ENCODE results near the gene NANS. TPM values are rescaled to one million over a fixed set of nuclear protein-coding genes. Genes with fewer than 3 reads are reported as not detected.

The NANS gene
- total and polyA plus RNA-seq, 8 donors: 22.8 to 36.5 (median 30.5) TPM

- DNase-seq (no peak), FAIRE-seq (no peak)
- intact Hi-C loops (cut with DNase I): no loop called here
Measured at GRCh38 chr9:98091735-98092612, 35.4 kb downstream of the NANS start.

GRCh38 chr9:98092613-98092931, 36.0 kb downstream of the NANS start:
- WGBS, 2 donors: 80 to 84% methylated on average over 11 of the region's 11 CpGs
- no peak overlapping the region for H3K4me3 ChIP-seq
- no peak overlapping the region for H3K27ac ChIP-seq
- H3K27me3 ChIP-seq: no peaks in the 10 kb centered on the region
- intact Hi-C loops (cut with DNase I): no loop called here
- no peak for DNase-seq
- H3K4me1 ChIP-seq: no peaks in the 10 kb centered on the region
- TF ChIP-seq, protein P1, sequence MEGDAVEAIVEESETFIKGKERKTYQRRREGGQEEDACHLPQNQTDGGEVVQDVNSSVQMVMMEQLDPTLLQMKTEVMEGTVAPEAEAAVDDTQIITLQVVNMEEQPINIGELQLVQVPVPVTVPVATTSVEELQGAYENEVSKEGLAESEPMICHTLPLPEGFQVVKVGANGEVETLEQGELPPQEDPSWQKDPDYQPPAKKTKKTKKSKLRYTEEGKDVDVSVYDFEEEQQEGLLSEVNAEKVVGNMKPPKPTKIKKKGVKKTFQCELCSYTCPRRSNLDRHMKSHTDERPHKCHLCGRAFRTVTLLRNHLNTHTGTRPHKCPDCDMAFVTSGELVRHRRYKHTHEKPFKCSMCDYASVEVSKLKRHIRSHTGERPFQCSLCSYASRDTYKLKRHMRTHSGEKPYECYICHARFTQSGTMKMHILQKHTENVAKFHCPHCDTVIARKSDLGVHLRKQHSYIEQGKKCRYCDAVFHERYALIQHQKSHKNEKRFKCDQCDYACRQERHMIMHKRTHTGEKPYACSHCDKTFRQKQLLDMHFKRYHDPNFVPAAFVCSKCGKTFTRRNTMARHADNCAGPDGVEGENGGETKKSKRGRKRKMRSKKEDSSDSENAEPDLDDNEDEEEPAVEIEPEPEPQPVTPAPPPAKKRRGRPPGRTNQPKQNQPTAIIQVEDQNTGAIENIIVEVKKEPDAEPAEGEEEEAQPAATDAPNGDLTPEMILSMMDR (IDR thresholded peaks at IDR 0.05): no peak
- ATAC-seq: no peak
- no peaks in the 10 kb centered on the region for H3K9me3 ChIP-seq
- FAIRE-seq: no peak
- H3K36me3 ChIP-seq: no peaks in the 10 kb centered on the region

More at GRCh38 chr9:98091735-98092612, 35.4 kb downstream of the NANS start:
- Histone ChIP-seq H3K4me1 (no peaks in the 10 kb centered on the region), H3K4me3 (no peak overlapping the region), H3K9me3 (no peaks in the 10 kb centered on the region), H3K27ac (no peak overlapping the region), H3K36me3 (no peaks in the 10 kb centered on the region), H3K27me3 (no peaks in the 10 kb centered on the region)
- ATAC-seq: no peak
- WGBS, 2 donors: 78% methylated on average over 16 to 17 of the region's 17 CpGs
- TF ChIP-seq, protein P1 (IDR thresholded peaks at IDR 0.05): no peak

- H3K9me3 ChIP-seq: no peaks in the 10 kb centered on the region
- H3K27ac ChIP-seq: no peak overlapping the region
- no peaks in the 10 kb centered on the region for H3K4me1 ChIP-seq
- WGBS, 2 donors: 80 to 82% methylated on average over 4 of the region's 4 CpGs
- intact Hi-C loops (cut with DNase I): no loop called here
- DNase-seq (peak in 1 of 6 donors; percentile 7), FAIRE-seq (no peak), ATAC-seq (no peak)
- H3K4me3 ChIP-seq: no peak overlapping the region
- TF ChIP-seq, protein P1 (IDR thresholded peaks at IDR 0.05): no peak
- no peaks in the 10 kb centered on the region for H3K36me3 ChIP-seq
- H3K27me3 ChIP-seq: no peaks in the 10 kb centered on the region
Measured at GRCh38 chr9:98094316-98094715, 37.8 kb downstream of the NANS start.

DNA sequence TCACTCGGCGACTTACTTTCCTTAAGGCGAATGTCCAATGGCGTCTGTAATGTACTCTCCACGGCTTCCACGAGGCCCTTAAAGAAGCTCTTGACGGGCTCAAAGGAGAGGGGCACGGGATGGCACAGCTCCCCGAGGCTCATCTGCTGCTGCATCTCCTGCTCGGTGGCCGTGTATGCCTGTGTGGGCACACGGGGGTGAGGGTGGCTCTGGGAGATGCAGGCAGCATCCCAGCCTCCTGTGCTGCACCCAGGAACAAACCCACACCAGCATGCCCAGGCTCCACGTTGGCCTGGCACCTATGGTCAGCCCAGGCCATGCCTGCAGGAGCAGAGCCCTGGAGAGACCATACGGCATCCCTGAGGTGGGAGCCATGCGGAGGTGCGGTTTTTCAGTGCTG, 38.3 kb downstream of the NANS start:
- no peaks in the 10 kb centered on the region for H3K27me3 ChIP-seq
- no peaks in the 10 kb centered on the region for H3K4me1 ChIP-seq
- DNase-seq: peak in 1 of 6 donors; percentile 3
- WGBS, 2 donors: 86 to 92% methylated on average over 16 of the region's 16 CpGs
- intact Hi-C loops (cut with DNase I): no loop called here
- no peak for ATAC-seq
- H3K4me3 ChIP-seq: no peak overlapping the region
- no peak for FAIRE-seq
- TF ChIP-seq, protein P1 (IDR thresholded peaks at IDR 0.05): no peak
- H3K9me3 ChIP-seq: no peaks in the 10 kb centered on the region
- no peak overlapping the region for H3K27ac ChIP-seq
- no peaks in the 10 kb centered on the region for H3K36me3 ChIP-seq

DNA sequence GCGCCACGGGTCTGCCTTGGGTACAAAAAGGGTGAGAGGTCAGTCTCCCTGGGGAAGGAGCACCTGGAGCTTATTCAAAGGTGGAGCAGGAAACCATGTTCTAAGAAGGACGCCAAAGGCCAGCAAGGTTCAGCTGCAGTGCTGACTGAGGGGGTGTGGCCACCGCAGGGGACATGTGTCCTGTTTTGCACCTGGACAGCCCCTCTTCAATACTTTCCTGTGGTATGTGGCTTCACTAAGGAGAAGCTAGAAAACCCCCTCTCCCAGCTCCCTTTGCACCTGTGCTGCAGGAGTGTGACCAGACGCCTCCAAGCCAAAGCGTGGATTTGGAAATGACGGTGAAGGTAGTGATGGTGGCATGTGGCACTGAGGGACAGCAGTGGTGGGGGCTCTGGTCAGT, 38.9 kb downstream of the NANS start:
- intact Hi-C loops (cut with DNase I): no loop called here
- Histone ChIP-seq H3K27ac (no peak overlapping the region), H3K9me3 (no peaks in the 10 kb centered on the region), H3K4me1 (no peaks in the 10 kb centered on the region), H3K4me3 (no peak overlapping the region), H3K27me3 (no peaks in the 10 kb centered on the region), H3K36me3 (no peaks in the 10 kb centered on the region)
- ATAC-seq: no peak
- DNase-seq: peak in 1 of 6 donors; percentile 6
- no peak for FAIRE-seq
- 87 to 92% methylated on average over 7 of the region's 7 CpGs for WGBS, 2 donors
- TF ChIP-seq, protein P1 (IDR thresholded peaks at IDR 0.05): no peak
